GM18867 (cell line): ENCODE data around the gene RAB7A.

Experiments used
- ATAC-seq: cut with Tn5 transposase; IDR thresholded peaks from one replicate; pipeline ENCODE4 v1.9.1; 2021; ENCODE audit warnings: mild to moderate bottlenecking, moderate library complexity; ENCODE audit not compliant: unreplicated experiment

RAB7A gene

DNA sequence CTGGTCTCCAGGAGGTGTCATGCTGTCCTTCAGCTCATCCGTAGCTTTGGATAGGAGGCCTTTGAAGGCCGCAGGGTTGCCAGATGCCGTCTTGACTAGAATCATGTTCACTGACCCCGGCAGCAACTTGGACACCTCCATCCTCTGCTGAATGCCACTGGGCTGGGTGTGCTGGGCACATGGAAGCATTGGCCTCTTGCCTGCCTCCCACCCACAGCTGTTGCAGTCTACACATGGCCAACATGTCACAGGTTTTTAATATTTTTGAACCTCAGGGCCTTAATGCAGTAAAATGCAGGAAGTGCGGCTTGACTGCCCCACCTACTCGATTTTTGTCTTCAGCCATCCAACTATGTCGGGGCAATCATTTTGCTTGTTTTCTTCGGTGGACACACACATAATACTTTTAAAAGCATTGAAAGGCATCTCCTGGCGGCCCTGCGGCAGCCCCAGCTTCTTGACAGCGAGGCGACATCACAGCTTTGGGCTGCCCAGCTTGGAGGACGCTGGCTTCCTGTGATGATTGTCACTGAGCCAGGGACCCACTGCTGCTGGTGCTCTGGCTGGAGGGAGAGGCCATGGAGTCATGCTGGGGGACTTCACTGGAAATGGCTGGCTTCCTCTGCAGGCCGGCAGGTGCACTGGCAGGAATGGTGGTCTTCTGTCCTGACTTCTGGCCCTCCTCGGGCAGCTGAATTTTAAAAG is 121.8 kb downstream of the RAB7A start:
- no peak for ATAC-seq

DNA sequence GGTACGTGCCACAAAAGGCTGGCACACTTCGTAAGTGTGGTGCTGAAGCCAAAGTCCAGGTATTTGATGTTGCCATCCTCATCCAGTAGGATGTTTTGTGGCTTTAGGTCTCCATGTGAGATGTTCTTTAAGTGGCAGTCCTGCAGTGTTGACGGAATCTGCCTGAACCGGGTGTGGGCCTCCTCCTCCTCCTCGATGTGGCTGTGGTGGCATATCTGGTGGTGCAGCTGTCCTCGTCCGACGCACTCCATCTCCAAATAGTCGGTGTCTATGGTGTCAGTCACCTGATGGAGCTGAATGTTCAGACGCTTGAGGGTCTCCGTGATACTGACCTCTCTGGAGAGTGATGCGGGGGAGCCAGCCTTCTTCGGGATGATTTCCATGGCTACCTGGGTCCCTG is 123.0 kb downstream of the RAB7A start:
- no peak for ATAC-seq

DNA sequence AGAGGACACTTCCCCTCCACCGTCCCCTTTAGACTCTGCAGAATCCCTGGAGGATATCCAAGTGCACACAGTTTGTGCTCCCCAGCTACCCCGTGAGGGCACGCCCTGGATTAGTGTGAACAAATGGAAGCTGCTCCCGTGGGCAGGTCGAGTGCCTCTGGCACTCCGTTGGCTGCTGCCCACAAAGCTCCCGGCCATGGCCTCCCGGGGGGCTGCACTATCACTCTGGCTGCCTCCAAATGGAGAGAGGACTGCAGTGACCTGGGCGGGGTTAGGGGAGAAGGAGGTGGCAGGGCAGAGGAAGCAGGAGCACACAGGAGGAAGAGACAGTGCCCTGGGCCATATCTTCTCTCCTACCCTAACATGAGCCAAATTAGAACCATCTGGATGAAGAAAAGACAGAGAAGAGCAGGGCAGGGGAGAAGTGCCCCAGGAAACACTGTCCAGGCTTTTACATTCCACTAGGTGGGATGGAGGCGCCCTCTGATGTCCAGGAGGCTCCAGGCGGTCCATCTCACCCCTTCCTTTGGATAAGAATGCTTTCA is 124.0 kb downstream of the RAB7A start:
- ATAC-seq = no peak

DNA sequence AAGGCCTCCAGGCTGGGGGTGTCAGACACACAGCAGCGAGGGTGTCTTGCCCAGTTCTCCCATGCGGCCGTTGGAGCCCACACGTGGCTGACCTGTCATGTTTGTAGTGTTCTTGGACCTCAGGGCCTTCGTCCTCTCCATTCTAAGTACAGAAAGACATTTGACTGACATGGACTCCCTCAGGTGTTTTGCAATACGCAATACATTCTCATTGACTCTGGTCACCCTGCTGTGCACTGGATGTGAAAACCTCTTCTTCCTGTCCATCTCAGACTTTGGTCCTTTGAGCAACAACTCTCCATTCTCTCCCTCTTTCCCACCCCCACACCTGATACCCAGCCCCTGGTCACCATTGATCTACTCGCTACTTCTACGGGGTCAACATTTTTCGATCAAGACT is 124.6 kb downstream of the RAB7A start:
- no peak for ATAC-seq

DNA sequence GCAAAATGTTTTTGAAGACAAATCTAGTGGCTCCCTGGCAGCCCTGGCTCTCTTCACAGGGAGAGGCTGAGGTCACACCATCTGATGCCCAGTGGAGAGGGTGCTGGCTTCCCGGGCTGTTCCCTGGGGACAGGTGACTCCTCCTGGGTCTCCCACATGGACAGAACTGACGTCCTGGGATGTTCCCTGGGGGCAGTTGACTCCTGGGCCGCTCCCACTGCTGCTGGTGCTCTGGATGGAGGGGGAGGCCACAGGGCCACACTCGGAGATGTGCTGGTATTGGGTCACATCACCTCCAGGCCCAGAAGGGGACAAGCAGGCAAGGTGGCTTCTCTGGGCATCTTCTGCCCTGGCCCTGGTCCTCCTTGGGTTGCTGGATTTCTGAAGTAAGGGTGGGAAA is 125.6 kb downstream of the RAB7A start:
- no peak for ATAC-seq

DNA sequence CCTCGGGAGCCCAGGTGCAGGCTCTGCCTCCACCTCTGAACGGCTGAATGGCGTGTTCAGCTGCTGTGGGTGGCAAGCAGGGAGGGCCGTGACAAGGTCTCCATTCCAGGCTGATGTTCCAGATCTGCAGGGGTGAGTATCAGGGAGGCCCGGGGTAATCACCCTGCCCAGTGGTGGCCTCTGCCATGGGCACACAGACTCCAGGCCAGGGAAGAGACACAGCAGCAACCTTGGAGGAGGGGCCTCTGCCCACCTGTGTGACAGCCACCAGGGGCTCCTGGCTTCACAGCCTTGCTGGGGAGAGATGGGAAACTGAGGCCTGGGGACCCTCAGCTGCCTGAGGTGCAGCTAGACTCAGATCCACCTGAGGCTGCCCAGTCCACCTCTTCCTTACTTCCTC is 127.8 kb downstream of the RAB7A start:
- ATAC-seq = no peak

DNA sequence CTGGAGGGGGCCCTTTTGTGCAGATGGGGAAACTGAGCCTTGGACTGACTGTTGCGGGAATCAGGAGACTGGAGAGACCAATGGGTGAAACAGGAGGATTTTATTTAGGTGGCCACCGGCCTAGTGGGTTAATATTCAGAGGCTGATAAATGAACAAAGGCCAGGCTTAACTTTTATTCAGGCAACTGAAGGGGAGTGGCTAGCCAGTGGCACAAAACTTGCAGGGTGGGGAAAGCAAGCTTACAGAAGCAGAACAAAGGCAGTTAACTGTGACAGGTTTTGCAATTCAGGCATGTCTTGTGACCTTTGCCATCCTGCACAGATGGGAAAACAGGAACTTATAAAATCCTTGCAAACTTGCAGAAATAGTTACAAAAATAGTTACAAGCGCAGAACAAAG is 128.5 kb downstream of the RAB7A start:
- ATAC-seq = no peak

DNA sequence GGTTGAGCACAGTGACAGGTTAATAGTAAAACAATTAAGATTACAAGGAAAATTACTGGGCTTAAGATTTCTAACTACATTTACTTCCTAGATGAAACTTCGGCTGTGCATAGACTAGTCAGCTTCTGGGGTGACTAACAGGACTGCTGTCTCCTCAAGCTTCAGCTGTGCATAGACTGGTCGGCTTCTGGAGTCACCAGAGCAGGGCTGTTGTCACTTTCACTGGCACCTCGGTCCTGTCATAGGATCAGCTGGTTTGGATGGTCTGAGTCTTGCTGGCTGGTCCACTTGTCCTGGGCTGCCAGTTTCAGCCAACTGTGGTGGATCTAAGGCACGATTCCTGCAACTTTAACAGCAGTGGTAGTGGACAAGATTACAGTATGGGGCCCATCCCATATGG is 129.6 kb downstream of the RAB7A start:
- ATAC-seq = no peak

DNA sequence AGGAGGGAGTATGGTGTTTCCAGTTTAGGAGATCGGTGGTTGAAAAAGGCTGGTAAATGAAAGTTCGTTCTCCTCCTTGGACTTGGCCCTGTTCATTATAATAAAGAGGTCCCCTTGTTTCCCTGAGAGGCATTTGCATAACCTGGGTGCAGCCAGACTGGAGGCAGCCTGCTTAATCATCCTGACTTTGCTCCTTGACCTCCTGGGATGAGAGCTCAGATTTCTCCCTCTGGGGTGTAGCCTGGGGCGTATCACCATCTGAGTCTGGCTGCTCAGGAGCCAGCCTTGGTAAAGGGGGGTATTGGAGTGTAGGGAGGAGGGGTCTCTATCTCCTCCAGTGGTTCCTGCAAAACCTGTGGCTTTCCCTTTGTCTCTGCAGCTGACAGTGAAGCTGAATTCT is 132.2 kb downstream of the RAB7A start:
- ATAC-seq = no peak

DNA sequence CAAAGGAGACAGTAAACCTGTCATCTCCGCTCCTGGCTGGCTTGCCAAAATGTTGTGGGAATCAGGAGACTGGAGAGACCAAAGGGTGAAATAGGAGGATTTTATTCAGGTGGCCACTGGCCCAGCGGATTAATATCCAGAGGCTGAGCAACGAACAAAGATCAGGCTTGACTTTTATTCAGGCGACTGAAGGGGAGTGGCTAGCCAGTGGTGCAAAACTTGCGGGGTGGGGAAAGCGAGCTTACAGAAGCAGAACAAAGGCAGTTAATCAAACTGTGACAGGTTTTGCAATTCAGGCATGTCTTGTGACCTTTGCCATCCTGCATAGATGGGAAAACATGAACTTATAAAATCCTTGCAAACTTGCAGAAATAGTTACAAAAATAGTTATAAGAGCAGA is 133.6 kb downstream of the RAB7A start:
- ATAC-seq = no peak

DNA sequence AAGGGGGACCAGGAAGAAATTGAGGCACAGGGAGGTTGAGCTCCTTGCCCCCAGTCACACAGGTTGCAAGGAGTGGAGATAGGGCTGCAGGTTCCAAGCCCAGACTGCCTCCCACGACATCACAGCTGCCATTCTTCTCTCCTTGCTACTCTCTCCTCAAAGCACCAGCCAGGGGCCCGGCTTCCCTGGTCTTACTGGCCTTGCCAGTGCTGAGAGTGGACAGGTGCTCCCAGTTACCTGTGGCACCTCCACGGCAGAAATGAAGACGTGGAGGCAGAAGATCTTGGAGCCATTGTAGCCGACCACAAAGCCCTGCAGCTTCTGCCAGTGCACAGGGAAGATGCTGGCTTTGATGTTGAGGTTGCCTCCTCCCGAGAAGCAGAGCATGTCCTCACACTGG is 135.5 kb downstream of the RAB7A start:
- ATAC-seq = no peak

DNA sequence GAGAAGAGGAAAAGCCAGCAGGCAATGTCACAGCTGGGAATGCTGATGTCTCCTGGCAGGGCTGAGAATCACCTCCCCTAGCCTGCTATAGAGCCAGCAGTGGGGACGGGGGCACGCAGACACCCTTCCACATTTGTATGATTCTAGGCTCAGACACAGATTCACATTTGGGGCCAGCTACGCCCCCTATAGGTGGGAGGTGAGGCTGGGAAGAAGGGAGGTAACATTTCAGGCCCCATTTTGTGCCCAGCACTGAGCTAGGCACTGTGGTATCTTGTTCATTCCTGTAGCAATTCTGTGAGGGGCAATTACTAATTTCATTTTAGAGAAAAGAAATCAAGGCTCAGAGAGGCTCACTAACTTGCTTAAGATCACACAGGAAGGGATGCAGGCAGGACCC is 137.6 kb downstream of the RAB7A start:
- no peak for ATAC-seq
